Gastrocnemius medialis (tissue), 4 donors: ENCODE results near the gene TUB. TPM values are rescaled to one million over a fixed set of nuclear protein-coding genes. Genes with fewer than 3 reads are reported as not detected.

Source experiments
- ATAC-seq, 2 donors: fragments of 150-250 bp; one replicate each; pipeline ENCODE4 v1.9.1; 2016
- DNase-seq, 2 donors: peaks; one replicate each; pipeline ENCODE4 v3.0.0-alpha.2; 2019
- H3K27ac ChIP-seq, 4 donors: fragments of 200-600 bp; sonication (generic); 1 replicate in 1 of 4; 2 replicates in 3 of 4; pipeline ENCODE4 v1.5.1; 2016 to 2018; ENCODE audit warnings: mild to moderate bottlenecking in 2 of 4, moderate library complexity in 1 of 4
- H3K27me3 ChIP-seq, 3 donors: fragments of 200-600 bp; sonication (generic) in 2 of 3; 1 replicate in 1 of 3; 2 replicates in 2 of 3; pipeline versions ENCODE4 v1.5.1 to v1.6.0; 2016 to 2019; ENCODE audit warnings: mild to moderate bottlenecking in 1 of 3, moderate library complexity in 1 of 3
- H3K36me3 ChIP-seq, 2 donors: fragments of 200-600 bp; sonication (generic) in 1 of 2; one replicate each; pipeline ENCODE4 v1.5.1; 2017 to 2018
- H3K4me1 ChIP-seq, 2 donors: fragments of 200-600 bp; sonication (generic) in 1 of 2; one replicate each; pipeline ENCODE4 v1.5.1; 2016 to 2017; ENCODE audit warnings: mild to moderate bottlenecking in 2 of 2
- H3K4me3 ChIP-seq, 4 donors: fragments of 200-600 bp; sonication (generic) in 3 of 4; 1 replicate in 1 of 4; 2 replicates in 3 of 4; pipeline ENCODE4 v1.5.1; 2016 to 2019; ENCODE audit warnings: mild to moderate bottlenecking in 2 of 4
- H3K9me3 ChIP-seq, 3 donors: fragments of 200-600 bp; sonication (generic) in 2 of 3; 1 replicate in 1 of 3; 2 replicates in 2 of 3; pipeline ENCODE4 v1.5.1; 2016 to 2019
- POLR2A ChIP-seq, 2 donors: fragments of 450-650 bp; IDR thresholded peaks; one replicate each; pipeline ENCODE4 v1.6.1; 2017; ENCODE audit warnings: antibody characterized with exemption in 2 of 2, mild to moderate bottlenecking in 2 of 2, moderate library complexity in 2 of 2
- in situ Hi-C, 4 donors: fragments of 200-750 bp; cut with MboI; loops; one replicate each; pipeline versions ENCODE4 v1.15.0 to v1.8.0; 2017; ENCODE audit warnings: low sequenced_read_pairs in 4 of 4
- intact Hi-C: fragments of 100-400 bp; cut with DNase I; formaldehyde crosslinking; loops from one replicate; pipeline ENCODE4 v1.15.1; 2023; ENCODE audit warnings: low total_unique reads
- total RNA-seq, 4 donors: library from RNA; depleted of rRNA; stranded (reverse); fragments of >200 nt; gene quantifications; one replicate each; pipeline versions ENCODE4 v1.1.0 to v1.2.3, GENCODE V29; 2016
- TF ChIP-seq, protein P1 (sequence below), 5 experiments: fragments of 450-650 bp in 3 of 5; fragments of 200-600 bp in 2 of 5; sonication (generic) in 2 of 5; IDR thresholded peaks in 4 of 5; conservative IDR thresholded peaks in 1 of 5; 1 replicate in 4 of 5; 2 replicates in 1 of 5; pipeline ENCODE4 v1.5.1; 2016 to 2019; ENCODE audit warnings: antibody characterized with exemption in 5 of 5, mild to moderate bottlenecking in 3 of 5, moderate library complexity in 3 of 5

TUB gene
- total RNA-seq, 4 donors from 2014 or later: 0.71 to 1.2 (median 1.1) TPM

DNA sequence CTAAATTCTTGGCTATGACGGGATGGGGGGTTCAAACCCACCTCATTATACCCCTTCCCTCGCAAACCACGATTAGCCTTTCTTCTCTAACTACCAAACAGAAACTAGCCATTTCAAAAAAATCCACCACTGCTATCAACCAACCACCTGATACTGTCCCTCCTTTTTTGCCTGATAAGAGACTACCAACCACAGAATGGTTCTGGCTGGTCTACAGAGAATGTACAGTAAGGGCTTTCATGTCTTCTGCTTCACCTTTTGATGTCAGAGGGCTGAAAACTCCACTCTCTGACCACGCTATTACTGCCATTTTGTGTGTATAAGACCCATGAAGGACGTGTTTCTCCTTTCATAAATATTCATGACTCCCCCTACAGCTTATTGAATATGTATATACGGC lies 68.7 kb downstream of the TUB start:
- no peak for TF ChIP-seq POLR2A (IDR thresholded peaks at IDR 0.05)
- TF ChIP-seq, protein P1, sequence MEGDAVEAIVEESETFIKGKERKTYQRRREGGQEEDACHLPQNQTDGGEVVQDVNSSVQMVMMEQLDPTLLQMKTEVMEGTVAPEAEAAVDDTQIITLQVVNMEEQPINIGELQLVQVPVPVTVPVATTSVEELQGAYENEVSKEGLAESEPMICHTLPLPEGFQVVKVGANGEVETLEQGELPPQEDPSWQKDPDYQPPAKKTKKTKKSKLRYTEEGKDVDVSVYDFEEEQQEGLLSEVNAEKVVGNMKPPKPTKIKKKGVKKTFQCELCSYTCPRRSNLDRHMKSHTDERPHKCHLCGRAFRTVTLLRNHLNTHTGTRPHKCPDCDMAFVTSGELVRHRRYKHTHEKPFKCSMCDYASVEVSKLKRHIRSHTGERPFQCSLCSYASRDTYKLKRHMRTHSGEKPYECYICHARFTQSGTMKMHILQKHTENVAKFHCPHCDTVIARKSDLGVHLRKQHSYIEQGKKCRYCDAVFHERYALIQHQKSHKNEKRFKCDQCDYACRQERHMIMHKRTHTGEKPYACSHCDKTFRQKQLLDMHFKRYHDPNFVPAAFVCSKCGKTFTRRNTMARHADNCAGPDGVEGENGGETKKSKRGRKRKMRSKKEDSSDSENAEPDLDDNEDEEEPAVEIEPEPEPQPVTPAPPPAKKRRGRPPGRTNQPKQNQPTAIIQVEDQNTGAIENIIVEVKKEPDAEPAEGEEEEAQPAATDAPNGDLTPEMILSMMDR (IDR thresholded peaks at IDR 0.05 in 4 of 5, conservative IDR thresholded peaks at IDR 0.05 in 1 of 5): no peak
- Histone ChIP-seq H3K36me3 (no peaks in the 10 kb centered on the region), H3K27ac (no peak overlapping the region), H3K27me3 (no peaks in the 10 kb centered on the region), H3K4me1 (no peaks in the 10 kb centered on the region), H3K4me3 (no peak overlapping the region), H3K9me3 (no peaks in the 10 kb centered on the region)
- DNase-seq (no peak), ATAC-seq (no peak)
- in situ Hi-C loops (no loop called here), intact Hi-C loops (no loop called here)

Other genes starting within 250 kb of the TUB start
- not detected for gene OR10A6, start 149.9 kb upstream of the TUB start, total RNA-seq
- not detected for gene OR10A3, start 139.5 kb upstream of the TUB start, total RNA-seq
- gene NLRP10, start 115.8 kb upstream of the TUB start, total RNA-seq: not detected
- gene EIF3F, start 93.9 kb upstream of the TUB start, total RNA-seq: 100 to 1,000 TPM; 187 to 303 (median 239) TPM
- 1 to 10 TPM; 2.2 to 7.1 (median 4.1) TPM for gene RIC3, start 87.8 kb downstream of the TUB start, total RNA-seq
- gene LMO1, start 182.7 kb downstream of the TUB start, total RNA-seq: 1 to 10 TPM; 2.2 to 7.0 (median 2.5) TPM